Measurements from ENCODE around the gene CCN6. TPM values are rescaled to one million over a fixed set of nuclear protein-coding genes. Genes with fewer than 3 reads are reported as not detected.
A peak's percentile ranks its signal among the peaks of the same experiment; 100 is the strongest.
"Not testable (repeated sequence)": the region's sequence is repeated elsewhere in the genome, so short reads cannot be mapped to it uniquely, and the experiment has no call there.

Gene CCN6
- total RNA-seq, 1 experiment from 2014 or later, result not detected

GRCh38 chr6:112029045-112029822, 24.7 kb upstream of the CCN6 start:
- DNase-seq (ENCODE audit: low spot score), result peak; percentile 78

- no peak for DNase-seq (ENCODE audit: low spot score)
Observed at GRCh38 chr6:112030206-112030960, 23.5 kb upstream of the CCN6 start.

DNA sequence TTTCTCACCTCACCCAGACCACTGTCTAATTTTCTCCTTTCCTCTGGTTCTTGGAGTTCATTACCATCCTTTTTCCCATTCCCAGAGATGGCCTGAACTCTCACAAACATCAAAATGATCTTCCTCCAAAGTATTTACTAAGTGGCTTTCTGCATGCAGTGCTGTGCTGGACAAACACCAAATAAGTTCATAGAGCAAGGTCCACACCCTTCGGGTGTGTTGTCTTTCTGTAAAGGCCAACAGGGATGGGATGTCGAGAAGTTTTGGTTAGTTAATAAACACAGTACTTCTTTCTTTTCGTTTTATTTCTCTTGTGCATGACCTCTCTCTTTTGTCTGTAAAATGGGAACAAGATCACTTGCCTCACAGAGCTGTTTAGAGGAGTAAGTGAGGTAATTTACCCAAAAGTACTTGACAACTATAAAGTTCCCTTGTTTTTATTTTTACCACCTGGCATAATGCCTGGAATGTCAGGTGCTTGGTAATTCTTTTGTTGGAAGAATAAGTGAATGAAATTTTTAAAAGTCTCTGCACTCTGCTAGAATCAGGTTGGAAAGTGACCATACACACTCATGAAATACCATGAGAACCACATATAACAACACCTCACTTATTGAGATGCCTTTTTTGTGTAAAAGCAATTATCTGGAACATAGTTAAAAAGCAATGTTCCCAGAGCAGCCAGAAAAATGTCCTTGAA, 22.8 kb upstream of the CCN6 start:
- DNase-seq (ENCODE audit: low spot score), result no peak

- no peak for DNase-seq (ENCODE audit: low spot score)
Observed at GRCh38 chr6:112031960-112032359, 21.9 kb upstream of the CCN6 start.

DNA sequence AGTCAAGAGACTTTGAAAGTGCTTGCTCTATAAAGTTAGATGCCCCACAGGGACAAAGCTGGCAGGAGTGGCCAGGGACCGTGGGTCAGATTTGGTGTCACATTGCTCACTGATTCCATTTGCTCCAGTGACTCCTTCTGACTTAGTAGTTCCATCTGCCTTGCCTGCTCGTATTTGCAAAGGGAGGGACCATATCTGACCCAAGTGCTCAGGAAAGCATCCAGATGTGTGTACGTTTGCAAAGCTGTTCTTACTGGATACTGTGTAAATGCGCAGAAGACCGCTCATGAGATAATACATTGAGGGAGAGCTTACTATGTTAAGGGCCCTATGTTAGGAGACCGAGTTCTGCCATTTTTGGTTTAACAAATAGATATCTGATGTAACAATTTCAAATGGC, 21.2 kb upstream of the CCN6 start:
- DNase-seq (ENCODE audit: low spot score), result no peak

DNA sequence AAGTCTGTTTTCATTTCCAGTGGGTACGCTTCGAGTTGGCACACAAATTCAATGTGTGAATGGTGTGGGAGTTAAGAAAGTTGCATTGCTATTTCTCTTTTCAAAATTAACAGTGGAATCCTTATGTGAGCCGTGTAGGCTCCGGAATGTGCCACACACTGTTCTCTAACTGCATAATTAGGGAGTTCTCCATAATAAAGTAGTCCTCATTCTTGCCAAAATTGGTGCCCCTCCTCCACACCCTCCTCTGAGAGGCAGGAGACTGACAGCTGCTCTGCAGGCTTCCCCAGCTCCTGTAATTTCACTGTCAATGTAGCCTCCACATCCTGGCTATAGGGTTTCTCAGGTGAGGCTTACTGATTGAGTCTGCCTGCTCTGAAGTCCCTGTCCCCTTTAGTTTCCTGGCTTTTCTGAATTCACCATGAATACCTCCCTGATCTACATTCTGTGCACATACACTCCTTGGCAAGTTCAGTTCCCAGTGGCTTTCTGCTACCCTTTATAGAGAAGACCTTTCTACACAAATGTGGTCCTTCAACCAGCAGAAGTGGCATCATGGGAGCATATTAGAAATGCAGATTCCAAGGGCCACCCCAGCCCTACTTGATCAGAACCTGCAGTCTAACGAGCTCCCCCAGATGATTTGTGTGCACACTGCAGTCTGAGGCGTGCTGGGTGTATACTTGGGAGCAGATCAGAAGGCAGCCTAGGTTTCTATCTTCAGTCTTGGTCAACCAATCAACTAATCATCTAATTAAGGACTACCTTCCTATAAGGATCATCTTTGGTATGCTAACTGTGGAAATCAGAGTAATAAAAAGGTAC, 19.9 kb upstream of the CCN6 start:
- no peak for DNase-seq (ENCODE audit: low spot score)

DNA sequence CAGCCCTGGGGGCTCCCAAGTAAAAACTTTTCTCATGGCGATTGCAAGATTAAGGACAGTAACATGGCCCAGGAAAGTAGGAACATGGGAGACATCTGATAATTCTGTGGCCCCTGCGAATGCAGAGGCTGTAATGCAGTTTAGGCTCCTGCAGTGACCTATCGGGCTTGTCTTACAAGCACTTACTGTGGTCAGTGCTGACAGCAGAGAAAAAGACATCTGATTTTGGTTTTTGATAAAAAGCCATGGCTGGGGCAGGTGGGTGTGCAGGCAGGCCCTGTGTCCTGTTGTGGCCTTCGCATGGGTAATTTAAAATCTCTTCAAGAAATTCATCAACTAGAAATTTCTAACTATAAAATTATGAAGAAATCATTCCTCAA, 19.3 kb upstream of the CCN6 start:
- no peak for DNase-seq (ENCODE audit: low spot score)

DNA sequence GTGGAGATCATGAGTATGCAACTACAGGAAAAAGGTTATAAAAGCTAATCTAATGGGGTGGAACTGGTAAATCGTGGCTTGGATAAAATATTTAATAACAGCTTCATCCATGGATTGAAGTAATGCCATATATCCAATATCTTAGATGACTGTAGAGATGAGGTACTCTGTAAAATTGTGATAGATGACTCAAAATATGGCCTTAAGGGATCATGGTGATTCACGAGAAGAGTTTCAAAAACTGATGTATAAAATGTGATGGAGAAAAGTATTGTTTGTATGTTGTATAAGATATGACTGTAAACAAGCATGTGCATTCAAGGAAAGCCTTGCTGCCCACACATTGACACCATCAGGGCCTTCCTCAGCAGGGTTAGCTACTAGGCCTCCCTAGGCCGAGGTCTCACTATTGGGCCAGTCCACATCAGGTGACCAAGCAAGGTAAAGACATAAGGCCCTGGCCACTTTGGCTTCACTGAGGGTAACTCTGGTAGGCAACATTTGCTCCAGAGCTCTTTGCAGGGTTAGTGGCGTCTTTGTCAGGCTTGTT, 17.7 kb upstream of the CCN6 start:
- DNase-seq (ENCODE audit: low spot score), result no peak

GRCh38 chr6:112037783-112038216, 16.1 kb upstream of the CCN6 start:
- DNase-seq (ENCODE audit: low spot score), result no peak

GRCh38 chr6:112038268-112038667, 15.6 kb upstream of the CCN6 start:
- DNase-seq (ENCODE audit: low spot score), result no peak

DNA sequence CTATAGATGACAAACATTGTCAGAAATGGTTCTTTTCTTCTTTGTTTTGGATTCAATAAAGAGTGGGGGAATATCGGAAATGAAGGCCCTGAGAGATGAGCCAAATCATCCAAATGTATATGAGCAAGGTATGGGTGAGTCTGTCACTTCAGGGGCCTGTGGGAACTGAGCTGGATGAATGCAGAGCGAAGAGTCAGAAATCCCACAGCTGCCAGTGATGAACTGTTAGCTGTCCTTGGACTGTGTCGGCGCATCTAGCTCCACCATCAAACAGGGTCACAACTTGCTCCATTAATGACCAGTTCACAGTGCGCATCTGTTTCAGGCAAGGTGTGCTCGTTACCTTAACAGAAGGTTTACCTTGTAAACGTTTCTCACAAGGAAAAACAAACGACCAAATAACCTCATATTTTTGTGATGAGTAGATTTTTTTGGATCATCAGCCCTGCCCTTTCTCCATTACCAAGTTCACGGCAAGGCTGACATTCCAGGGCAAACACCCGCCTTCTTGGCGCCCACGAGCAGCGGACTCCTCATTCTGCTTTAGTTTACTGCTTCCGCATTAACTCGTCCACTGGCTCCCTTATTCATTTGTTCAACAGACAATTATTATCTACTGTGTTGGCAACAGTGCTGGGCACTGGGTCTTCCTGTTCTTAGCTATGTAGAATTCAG, 15.0 kb upstream of the CCN6 start:
- DNase-seq (ENCODE audit: low spot score), result no peak

DNA sequence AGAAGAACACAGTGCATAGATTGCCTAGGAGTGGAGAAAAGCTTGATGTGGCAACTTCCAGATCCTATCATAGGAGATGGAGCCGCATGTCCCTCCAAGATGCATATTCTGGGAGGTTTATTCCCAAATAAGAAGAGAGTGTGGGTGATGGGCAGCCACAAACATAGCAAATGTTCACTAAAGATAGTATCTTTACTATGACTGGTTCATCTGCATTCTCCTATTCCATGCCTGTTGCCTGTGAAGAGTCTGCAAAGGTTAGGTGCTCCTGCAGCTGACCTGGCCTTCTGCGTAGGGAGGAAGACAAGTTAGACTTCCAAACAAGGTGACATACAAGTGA, 14.5 kb upstream of the CCN6 start:
- DNase-seq (ENCODE audit: low spot score), result no peak

- DNase-seq (ENCODE audit: low spot score), result no peak
Observed at GRCh38 chr6:112040956-112041355, 12.9 kb upstream of the CCN6 start.

DNA sequence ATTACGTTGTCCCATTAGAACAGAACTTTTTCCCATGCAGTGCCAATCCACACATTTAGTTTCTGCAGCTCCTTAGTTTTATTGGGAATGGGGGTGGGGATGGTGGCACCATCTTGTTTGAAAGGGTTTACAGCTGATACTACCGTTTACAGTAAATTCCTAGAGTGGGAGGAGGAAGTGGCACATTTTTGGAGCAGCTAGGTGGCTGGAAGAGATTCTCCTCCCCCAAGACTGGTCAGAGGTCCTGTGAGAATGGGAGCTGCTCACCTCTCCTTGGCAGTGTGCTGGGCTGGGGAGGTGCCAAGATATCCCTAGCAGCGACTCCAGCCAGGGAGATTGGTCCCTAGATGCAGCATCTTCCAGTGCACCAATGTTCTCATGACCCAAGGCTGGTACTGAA, 12.4 kb upstream of the CCN6 start:
- no peak for DNase-seq (ENCODE audit: low spot score)

- DNase-seq (ENCODE audit: low spot score), result peak; percentile 87
Observed at GRCh38 chr6:112043032-112044007, 10.6 kb upstream of the CCN6 start.

GRCh38 chr6:112044196-112044595, 9.7 kb upstream of the CCN6 start:
- DNase-seq (ENCODE audit: low spot score), result no peak

DNA sequence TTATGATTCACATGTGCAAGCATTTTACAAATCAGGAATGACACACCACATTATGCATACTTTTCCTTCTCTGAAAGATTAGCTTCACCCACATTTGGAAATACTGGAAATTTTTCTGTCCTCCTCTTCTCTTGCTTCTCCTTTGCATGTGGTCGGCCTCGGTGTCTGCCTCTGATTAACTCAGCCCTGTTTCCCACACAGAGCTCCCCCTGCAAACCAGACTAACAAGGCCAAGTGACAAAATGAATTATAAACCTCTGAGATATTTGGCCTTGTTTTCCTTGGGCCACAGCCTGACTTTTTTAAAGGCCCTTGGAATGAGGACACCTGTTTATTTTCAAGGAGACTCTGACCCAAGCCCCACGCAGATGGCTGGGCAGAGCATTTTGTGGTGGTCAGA, 9.0 kb upstream of the CCN6 start:
- DNase-seq (ENCODE audit: low spot score), result no peak

- DNase-seq (ENCODE audit: low spot score), result not testable (repeated sequence)
Observed at GRCh38 chr6:112047523-112047922, 6.4 kb upstream of the CCN6 start.

DNA sequence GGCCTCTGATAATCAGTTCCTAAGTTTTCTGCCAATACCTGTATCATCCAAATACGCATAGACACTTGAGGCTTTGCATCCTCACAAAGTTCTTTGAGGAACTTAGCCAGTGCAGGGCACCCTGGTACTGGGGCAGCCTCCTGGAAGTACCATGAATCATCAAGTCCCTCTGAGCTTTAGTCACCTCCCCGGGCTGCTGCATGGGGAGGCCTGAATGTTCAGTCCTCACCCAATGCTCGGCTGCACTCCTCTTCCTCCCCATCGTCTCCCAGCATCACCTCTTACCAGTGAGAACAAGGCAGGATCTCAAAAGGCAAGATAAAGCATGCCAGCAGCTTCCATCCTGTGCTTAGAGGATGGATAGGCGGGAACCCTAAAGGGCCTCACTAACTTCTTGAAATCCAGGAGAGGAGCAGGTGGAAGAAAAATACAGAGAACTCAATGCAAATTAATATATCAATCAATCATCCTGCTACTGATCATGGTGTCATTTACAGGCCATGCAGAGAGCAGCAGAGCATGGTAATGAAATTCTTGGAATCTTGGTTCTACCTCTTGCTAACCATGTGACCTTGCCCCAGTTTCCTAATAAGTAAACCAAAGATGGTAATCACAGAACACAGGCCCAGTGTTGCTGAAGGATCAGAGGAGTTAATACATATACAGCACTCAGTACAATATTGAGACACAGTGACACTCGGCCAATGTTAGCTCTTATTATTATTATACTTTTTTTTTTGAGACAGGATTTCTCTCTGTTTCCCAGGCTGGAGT, 4.7 kb upstream of the CCN6 start:
- no peak for DNase-seq (ENCODE audit: low spot score)

All from HT-29 (cell line).